ENCODE results near the gene ZNF431. TPM values are rescaled to one million over a fixed set of nuclear protein-coding genes. Genes with fewer than 3 reads are reported as not detected.

ZNF431 gene
- total RNA-seq, 1 donor from 2014 or later, result 35.4 TPM

GRCh38 chr19:21149877-21150276 is 8.0 kb downstream of the ZNF431 start:
- Histone ChIP-seq H3K79me2 (ENCODE audit: low read depth) (peaks cover 92% of the 10 kb centered on the region), H2AFZ (replicated peaks) (no peak overlapping the region), H3K27ac (no peak overlapping the region), H3K4me1 (no peaks in the 10 kb centered on the region), H4K20me1 (ENCODE audit: low read depth) (no peaks in the 10 kb centered on the region), H3F3A (ENCODE audit: low read depth) (peaks cover 18% of the 10 kb centered on the region), H3K4me3 (no peak overlapping the region), H3K4me2 (no peak overlapping the region), H3K9ac (no peak overlapping the region), H3K36me3 (peaks cover 68% of the 10 kb centered on the region), H3K27me3 (no peaks in the 10 kb centered on the region), H3K9me3 (ENCODE audit: low read depth) (peaks cover 25% of the 10 kb centered on the region)
- no peak overlapping the region for H3K27ac Mint-ChIP-seq
- H3K27me3 Mint-ChIP-seq (ENCODE audit: insufficient read depth, low read depth), result no peaks in the 10 kb centered on the region
- peaks cover 78% of the 10 kb centered on the region for H3K9me3 Mint-ChIP-seq
- TF ChIP-seq CTCF (IDR thresholded peaks at IDR 0.05), result no peak
- TF ChIP-seq EZH2phosphoT487 (IDR thresholded peaks at IDR 0.05), result no peak
- TF ChIP-seq EZH2 (IDR thresholded peaks at IDR 0.05), result no peak
- DNase-seq (ENCODE audit: low spot score), result no peak
- no peaks in the 10 kb centered on the region for H3K4me1 Mint-ChIP-seq
- peaks cover 88% of the 10 kb centered on the region for H3K36me3 Mint-ChIP-seq
- H3K4me3 Mint-ChIP-seq, result no peak overlapping the region

GRCh38 chr19:21151460-21151859 is 9.6 kb downstream of the ZNF431 start:
- peaks cover 18% of the 10 kb centered on the region for H3F3A ChIP-seq (ENCODE audit: low read depth)
- Mint-ChIP-seq H3K4me1 (no peaks in the 10 kb centered on the region), H3K4me3 (no peak overlapping the region), H3K27ac (no peak overlapping the region), H3K27me3 (ENCODE audit: insufficient read depth, low read depth) (no peaks in the 10 kb centered on the region), H3K9me3 (peaks cover 79% of the 10 kb centered on the region), H3K36me3 (peaks cover 89% of the 10 kb centered on the region)
- H3K9ac ChIP-seq, result no peak overlapping the region
- no peak overlapping the region for H3K4me2 ChIP-seq
- TF ChIP-seq EZH2phosphoT487 (IDR thresholded peaks at IDR 0.05) (no peak), CTCF (IDR thresholded peaks at IDR 0.05) (no peak), EZH2 (IDR thresholded peaks at IDR 0.05) (no peak)
- no peak overlapping the region for H2AFZ ChIP-seq (replicated peaks)
- H3K9me3 ChIP-seq (ENCODE audit: low read depth), result peaks cover 25% of the 10 kb centered on the region
- no peak overlapping the region for H3K27ac ChIP-seq
- H3K27me3 ChIP-seq, result no peaks in the 10 kb centered on the region
- no peak for DNase-seq (ENCODE audit: low spot score)
- H3K79me2 ChIP-seq (ENCODE audit: low read depth), result peaks cover 92% of the 10 kb centered on the region
- H3K4me1 ChIP-seq, result no peaks in the 10 kb centered on the region
- peaks cover 55% of the 10 kb centered on the region for H3K36me3 ChIP-seq
- H3K4me3 ChIP-seq, result no peak overlapping the region
- no peaks in the 10 kb centered on the region for H4K20me1 ChIP-seq (ENCODE audit: low read depth)

- Mint-ChIP-seq H3K4me1 (no peaks in the 10 kb centered on the region), H3K27ac (no peak overlapping the region), H3K4me3 (no peak overlapping the region), H3K36me3 (peaks cover 62% of the 10 kb centered on the region), H3K27me3 (ENCODE audit: insufficient read depth, low read depth) (no peaks in the 10 kb centered on the region), H3K9me3 (peaks cover 69% of the 10 kb centered on the region)
- no peak overlapping the region for H3K4me3 ChIP-seq
- no peaks in the 10 kb centered on the region for H3K4me1 ChIP-seq
- no peaks in the 10 kb centered on the region for H4K20me1 ChIP-seq (ENCODE audit: low read depth)
- peaks cover 93% of the 10 kb centered on the region for H3K79me2 ChIP-seq (ENCODE audit: low read depth)
- no peaks in the 10 kb centered on the region for H3K9me3 ChIP-seq (ENCODE audit: low read depth)
- no peak for DNase-seq (ENCODE audit: low spot score)
- H3K27me3 ChIP-seq, result no peaks in the 10 kb centered on the region
- no peaks in the 10 kb centered on the region for H3F3A ChIP-seq (ENCODE audit: low read depth)
- H3K27ac ChIP-seq, result no peak overlapping the region
- H3K9ac ChIP-seq, result no peak overlapping the region
- TF ChIP-seq CTCF (IDR thresholded peaks at IDR 0.05) (no peak), EZH2 (IDR thresholded peaks at IDR 0.05) (no peak), EZH2phosphoT487 (IDR thresholded peaks at IDR 0.05) (no peak)
- no peak overlapping the region for H3K4me2 ChIP-seq
- H3K36me3 ChIP-seq, result no peaks in the 10 kb centered on the region
- no peak overlapping the region for H2AFZ ChIP-seq (replicated peaks)
Observed at GRCh38 chr19:21158523-21159135, 16.8 kb downstream of the ZNF431 start.
